Measurements from ENCODE around the gene CACNA1A.

CACNA1A gene

DNA sequence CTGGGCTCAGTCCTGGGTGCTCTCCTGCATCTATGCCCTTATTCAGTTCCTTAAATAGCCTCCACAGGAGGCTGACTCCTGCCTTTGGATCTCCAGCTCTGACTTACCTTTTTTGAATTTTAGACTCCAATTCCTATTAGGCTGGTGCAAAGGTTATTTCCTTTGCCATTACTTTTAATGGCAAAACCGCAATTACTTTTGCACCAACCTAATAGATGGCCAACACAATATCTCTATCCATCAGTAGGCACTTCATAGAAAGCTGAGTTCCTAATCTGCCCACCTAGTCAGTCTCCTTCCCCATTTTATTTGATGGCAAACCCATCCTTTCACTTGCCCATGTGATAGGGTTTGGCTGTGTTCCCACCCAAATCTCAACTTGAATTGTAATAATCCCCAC lies 95.3 kb downstream of the CACNA1A start:
- H3K4me2 ChIP-seq, result no peak overlapping the region
- H3K4me1 ChIP-seq, result peaks cover 40% of the 10 kb centered on the region
- H3K36me3 ChIP-seq, result 0 out of 2 replicates have a peak, but pooled peaks cover 6% of the 10 kb centered on the region
- H3K27ac ChIP-seq, result no peak overlapping the region
- no peak overlapping the region for H3K9ac ChIP-seq
- H4K20me1 ChIP-seq, result no peaks in the 10 kb centered on the region
- TF ChIP-seq Cebpa-rat (IDR thresholded peaks at IDR 0.05), result no peak
- no peaks in the 10 kb centered on the region for H3K27me3 ChIP-seq
- no peak overlapping the region for H3K4me3 ChIP-seq
- H3K9me3 ChIP-seq, result peaks cover 43% of the 10 kb centered on the region

DNA sequence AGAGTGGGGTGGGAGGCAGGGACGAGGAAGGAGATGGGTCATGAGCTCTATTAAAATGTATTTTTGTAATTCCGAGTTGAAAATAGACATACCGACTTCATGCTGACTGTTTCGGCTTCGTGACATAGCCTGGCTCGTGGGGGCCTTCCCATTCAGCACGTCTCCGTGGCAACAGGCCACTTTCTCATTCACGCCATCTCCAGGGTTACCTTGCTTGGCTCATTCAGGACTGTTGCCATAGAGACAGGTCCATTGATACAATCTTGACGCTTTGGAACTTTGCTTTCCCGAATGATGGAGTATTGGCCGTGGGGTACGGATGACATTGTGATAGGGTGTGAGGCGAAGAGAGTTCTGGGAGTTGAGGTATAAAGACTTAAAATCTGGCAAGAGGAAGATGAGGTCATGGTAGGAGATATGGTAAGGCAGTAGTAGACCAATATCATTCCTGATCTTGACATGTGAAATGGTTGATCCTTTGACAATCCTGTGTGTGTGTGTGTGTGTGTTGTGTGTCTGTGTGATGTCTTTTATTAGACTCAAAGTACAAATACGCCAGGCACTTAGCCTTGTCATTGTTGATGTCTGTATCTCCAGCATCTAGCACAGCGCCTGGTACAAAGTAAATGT lies 97.3 kb downstream of the CACNA1A start:
- Histone ChIP-seq H3K27ac (no peak overlapping the region), H4K20me1 (no peaks in the 10 kb centered on the region), H3K4me3 (no peak overlapping the region), H3K4me2 (no peak overlapping the region), H3K9ac (no peak overlapping the region), H3K27me3 (no peaks in the 10 kb centered on the region), H3K36me3 (0 out of 2 replicates have a peak, but pooled peaks cover 6% of the 10 kb centered on the region), H3K9me3 (peaks cover 43% of the 10 kb centered on the region), H3K4me1 (peaks cover 22% of the 10 kb centered on the region)
- TF ChIP-seq Cebpa-rat (IDR thresholded peaks at IDR 0.05), result no peak

DNA sequence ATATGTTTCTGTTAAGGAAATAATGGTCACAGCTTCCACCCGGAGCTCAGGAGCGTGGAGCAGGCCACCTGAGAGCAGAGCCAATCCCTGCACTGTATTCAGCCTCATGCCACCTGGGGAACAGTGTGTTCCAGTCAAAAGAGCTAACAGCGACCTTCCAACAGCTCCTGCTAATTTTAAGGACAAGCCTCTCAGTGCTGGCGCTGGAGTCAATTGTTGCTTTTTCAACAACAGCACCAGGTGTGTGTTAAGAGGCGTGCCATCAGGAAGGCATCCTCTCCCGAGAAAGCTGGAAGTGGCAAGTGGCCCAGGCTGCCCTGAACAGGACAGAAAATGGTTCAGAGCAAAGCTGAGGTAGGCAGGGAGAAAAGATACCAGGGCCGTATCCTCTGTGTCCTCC lies 102.0 kb downstream of the CACNA1A start:
- Histone ChIP-seq H3K36me3 (0 out of 2 replicates have a peak, but pooled peaks cover 6% of the 10 kb centered on the region), H3K27me3 (no peaks in the 10 kb centered on the region), H4K20me1 (no peaks in the 10 kb centered on the region), H3K4me2 (no peak overlapping the region), H3K27ac (no peak overlapping the region), H3K9ac (no peak overlapping the region), H3K4me1 (peaks cover 5% of the 10 kb centered on the region), H3K9me3 (peaks cover 24% of the 10 kb centered on the region), H3K4me3 (no peak overlapping the region)
- TF ChIP-seq Cebpa-rat (IDR thresholded peaks at IDR 0.05), result no peak

- no peak for TF ChIP-seq Cebpa-rat (IDR thresholded peaks at IDR 0.05)
- H3K9ac ChIP-seq, result no peak overlapping the region
- H3K27me3 ChIP-seq, result no peaks in the 10 kb centered on the region
- no peaks in the 10 kb centered on the region for H4K20me1 ChIP-seq
- H3K4me2 ChIP-seq, result no peak overlapping the region
- peaks cover 14% of the 10 kb centered on the region for H3K9me3 ChIP-seq
- H3K4me1 ChIP-seq, result peaks cover 13% of the 10 kb centered on the region
- no peaks in the 10 kb centered on the region for H3K36me3 ChIP-seq
- no peak overlapping the region for H3K4me3 ChIP-seq
- no peak overlapping the region for H3K27ac ChIP-seq
These were observed 104.9 kb downstream of the CACNA1A start for GRCh38 chr19:13401388-13401787.

DNA sequence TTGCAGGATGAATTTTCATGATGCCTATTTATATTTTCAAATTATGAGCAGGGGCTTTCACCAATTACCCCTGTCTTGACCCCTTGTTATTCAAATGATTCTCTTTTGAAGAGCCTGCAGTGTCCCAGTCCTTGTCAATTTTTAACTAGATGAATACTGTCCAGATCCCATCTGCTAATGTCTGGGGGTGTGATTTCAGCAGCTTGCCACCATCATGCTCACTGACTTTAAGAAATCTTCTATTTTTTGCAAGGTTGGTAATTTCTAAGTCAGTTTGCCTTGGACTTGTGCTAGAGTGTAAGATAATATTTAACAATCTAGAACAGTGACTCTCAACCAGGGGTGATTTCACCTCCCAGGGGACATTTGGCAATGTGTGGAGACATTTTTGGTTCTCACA lies 106.0 kb downstream of the CACNA1A start:
- H3K4me1 ChIP-seq, result peaks cover 13% of the 10 kb centered on the region
- H3K9ac ChIP-seq, result no peak overlapping the region
- H3K9me3 ChIP-seq, result peaks cover 14% of the 10 kb centered on the region
- no peak overlapping the region for H3K4me3 ChIP-seq
- H3K27me3 ChIP-seq, result no peaks in the 10 kb centered on the region
- H3K4me2 ChIP-seq, result no peak overlapping the region
- no peaks in the 10 kb centered on the region for H3K36me3 ChIP-seq
- no peak overlapping the region for H3K27ac ChIP-seq
- H4K20me1 ChIP-seq, result no peaks in the 10 kb centered on the region
- no peak for TF ChIP-seq Cebpa-rat (IDR thresholded peaks at IDR 0.05)

- Histone ChIP-seq H3K9ac (no peak overlapping the region), H3K36me3 (no peaks in the 10 kb centered on the region), H3K4me3 (no peak overlapping the region), H3K27me3 (no peaks in the 10 kb centered on the region), H4K20me1 (no peaks in the 10 kb centered on the region), H3K4me1 (peaks cover 13% of the 10 kb centered on the region), H3K27ac (no peak overlapping the region), H3K4me2 (no peak overlapping the region), H3K9me3 (peaks cover 14% of the 10 kb centered on the region)
- TF ChIP-seq Cebpa-rat (IDR thresholded peaks at IDR 0.05), result no peak
These were observed 106.5 kb downstream of the CACNA1A start for GRCh38 chr19:13399746-13400145.

DNA sequence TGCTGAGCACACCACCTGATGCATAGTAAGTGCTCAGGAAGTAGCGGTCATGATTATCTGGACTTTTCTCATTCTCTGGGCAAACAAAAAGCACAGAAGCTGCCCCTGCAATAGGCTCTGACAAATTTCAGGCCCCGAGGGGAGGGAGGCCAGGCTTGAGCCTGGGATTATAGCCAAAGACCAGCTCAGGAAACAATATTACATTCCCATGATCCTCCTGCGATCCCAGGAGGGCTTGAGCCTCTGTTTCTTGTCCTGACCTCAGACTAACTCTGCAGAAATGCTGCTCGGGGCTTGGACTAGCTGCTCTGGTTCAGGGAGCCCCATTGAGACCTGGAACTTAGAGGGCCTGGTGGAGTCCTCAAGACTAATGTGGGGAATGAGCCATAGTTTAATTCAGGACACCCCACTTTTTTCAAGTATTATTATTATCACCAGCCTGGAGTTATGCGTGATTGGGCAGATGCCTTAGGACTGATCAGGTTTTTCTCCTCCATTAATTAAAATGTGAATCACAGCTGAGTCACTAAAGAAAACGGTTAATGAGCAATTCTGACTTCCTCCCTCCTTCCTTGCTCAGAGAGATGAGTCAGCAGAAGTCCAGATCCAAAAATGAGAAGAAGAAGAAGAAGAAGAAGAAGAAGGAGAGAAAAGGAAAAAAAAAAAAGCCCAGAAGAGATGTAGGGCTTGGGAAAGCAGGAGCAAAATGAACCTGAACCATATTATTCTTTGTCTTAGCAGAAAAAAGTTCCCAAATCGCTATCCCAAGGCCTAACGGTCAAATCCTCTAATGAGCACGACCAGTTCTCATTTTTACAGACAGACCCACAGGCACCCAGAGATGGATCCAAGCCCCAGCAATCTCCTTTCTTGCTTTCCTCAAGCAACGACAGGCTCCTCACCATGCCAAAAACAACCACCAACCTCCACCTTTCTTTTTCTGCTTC lies 107.2 kb downstream of the CACNA1A start:
- no peak for TF ChIP-seq Cebpa-rat (IDR thresholded peaks at IDR 0.05)

DNA sequence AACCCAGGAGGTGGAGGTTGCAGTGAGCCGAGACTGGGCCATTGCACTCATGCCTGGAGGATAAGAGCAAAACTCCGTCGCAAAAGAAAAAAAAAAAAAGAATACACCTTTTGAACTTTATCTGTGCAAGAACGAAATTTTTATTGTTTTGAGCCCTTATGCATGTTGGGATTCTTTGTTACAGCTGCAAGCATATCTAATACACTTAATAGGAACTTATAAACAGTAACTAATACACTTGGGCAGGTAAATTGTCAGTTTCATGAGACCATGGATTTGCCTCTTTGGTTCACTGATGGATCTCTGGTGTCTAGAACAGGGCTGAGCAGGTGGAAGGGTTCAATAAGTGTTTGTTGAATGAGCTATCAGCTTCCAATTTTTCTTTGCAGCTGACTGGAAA lies 108.1 kb downstream of the CACNA1A start:
- Histone ChIP-seq H3K4me2 (no peak overlapping the region), H3K4me3 (no peak overlapping the region), H3K36me3 (no peaks in the 10 kb centered on the region), H4K20me1 (no peaks in the 10 kb centered on the region), H3K4me1 (peaks cover 19% of the 10 kb centered on the region), H3K27ac (no peak overlapping the region), H3K9ac (no peak overlapping the region), H3K9me3 (peaks cover 14% of the 10 kb centered on the region), H3K27me3 (no peaks in the 10 kb centered on the region)
- no peak for TF ChIP-seq Cebpa-rat (IDR thresholded peaks at IDR 0.05)

More for the DNA sequence above, 107.2 kb downstream of the CACNA1A start:
- Histone ChIP-seq H3K4me3 (no peak overlapping the region), H3K4me2 (peak overlapping the region; percentile 31), H4K20me1 (no peaks in the 10 kb centered on the region), H3K9ac (no peak overlapping the region), H3K9me3 (peaks cover 14% of the 10 kb centered on the region), H3K27me3 (no peaks in the 10 kb centered on the region), H3K36me3 (no peaks in the 10 kb centered on the region), H3K27ac (no peak overlapping the region; the same call in 1 of the 2 replicates), H3K4me1 (peaks cover 14% of the 10 kb centered on the region)

GRCh38 chr19:13396250-13397080 lies 109.8 kb downstream of the CACNA1A start:
- peaks cover 9% of the 10 kb centered on the region for H3K9me3 ChIP-seq
- no peak overlapping the region for H3K9ac ChIP-seq
- no peak overlapping the region for H3K4me2 ChIP-seq
- TF ChIP-seq Cebpa-rat (IDR thresholded peaks at IDR 0.05), result no peak
- H3K27ac ChIP-seq, result no peak overlapping the region
- H4K20me1 ChIP-seq, result no peaks in the 10 kb centered on the region
- H3K4me3 ChIP-seq, result no peak overlapping the region
- no peaks in the 10 kb centered on the region for H3K27me3 ChIP-seq
- H3K36me3 ChIP-seq, result no peaks in the 10 kb centered on the region
- H3K4me1 ChIP-seq, result peaks cover 29% of the 10 kb centered on the region

All from BLaER1 (cell line).